Measurements from ENCODE around the gene FOXJ1.
"Not testable (repeated sequence)": the region's sequence is repeated elsewhere in the genome, so short reads cannot be mapped to it uniquely, and the experiment has no call there.

FOXJ1 gene, protein sequence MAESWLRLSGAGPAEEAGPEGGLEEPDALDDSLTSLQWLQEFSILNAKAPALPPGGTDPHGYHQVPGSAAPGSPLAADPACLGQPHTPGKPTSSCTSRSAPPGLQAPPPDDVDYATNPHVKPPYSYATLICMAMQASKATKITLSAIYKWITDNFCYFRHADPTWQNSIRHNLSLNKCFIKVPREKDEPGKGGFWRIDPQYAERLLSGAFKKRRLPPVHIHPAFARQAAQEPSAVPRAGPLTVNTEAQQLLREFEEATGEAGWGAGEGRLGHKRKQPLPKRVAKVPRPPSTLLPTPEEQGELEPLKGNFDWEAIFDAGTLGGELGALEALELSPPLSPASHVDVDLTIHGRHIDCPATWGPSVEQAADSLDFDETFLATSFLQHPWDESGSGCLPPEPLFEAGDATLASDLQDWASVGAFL

DNA sequence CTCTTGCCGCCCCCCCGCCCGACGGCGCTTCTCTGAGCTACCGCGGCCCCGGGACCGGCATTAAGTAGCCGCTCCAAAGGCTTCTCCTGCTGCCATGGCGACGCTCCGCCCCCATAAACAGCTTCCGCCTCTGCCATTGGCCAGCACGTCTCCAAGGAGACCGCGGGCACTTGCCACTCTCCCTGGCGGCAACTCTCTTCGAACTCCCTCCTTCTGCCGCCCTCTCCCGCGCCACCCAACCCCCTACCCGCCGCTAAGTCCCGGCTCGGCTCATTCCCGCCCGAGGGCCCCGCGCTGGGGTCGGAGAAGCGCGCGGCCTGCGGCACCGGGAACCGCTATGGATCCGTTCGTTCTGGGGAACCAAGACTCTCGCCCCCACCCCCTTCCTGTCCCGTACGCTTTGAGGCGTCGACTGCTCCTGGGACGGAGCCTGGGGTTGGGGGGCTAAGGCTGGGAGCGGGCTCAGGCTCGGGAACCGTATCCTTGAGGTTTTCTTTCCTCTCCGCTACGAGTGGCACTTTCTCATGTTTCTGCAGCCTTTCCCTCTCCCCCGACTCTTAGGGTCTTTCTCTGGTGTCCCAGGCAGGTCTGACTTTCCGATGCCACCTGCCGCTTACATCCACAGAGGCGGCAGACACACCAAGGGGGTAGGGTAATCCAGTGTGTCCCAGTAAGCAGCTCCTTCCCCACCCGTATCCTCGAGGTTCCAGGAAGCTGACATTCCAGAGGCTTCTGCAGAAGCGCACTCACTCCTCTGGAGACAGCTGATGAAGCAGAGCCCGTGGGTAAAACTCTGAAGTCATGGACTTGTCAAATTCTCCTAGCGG, at the start of gene FOXJ1:
Gene FOXJ1, minus strand, starts transcription at position 34 of the 827 bp plus-strand sequence. CDS start 850 bp downstream, outside the sequence.
- DNase-seq: peak; percentile 89

DNA sequence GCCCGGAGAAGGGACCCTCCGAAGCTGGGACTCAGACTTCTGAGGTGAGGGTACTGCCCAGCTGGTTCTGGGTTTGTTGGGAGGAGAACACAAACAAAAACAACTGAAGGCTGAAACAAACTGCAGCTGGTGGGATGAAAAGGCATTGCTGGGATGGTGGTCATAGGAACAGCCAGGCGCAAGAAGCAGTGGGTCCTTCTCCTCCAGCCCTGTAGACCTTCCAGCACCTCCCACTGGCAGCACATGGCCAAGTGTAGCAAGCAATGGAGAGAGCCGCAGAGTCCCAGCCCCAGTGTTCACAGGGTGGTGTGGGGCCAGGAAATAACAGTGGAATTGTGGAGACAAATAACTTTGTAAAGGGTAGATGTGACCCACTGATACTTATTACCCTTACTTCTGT, 48.7 kb upstream of the FOXJ1 start:
- DNase-seq: peak; percentile 24

DNA sequence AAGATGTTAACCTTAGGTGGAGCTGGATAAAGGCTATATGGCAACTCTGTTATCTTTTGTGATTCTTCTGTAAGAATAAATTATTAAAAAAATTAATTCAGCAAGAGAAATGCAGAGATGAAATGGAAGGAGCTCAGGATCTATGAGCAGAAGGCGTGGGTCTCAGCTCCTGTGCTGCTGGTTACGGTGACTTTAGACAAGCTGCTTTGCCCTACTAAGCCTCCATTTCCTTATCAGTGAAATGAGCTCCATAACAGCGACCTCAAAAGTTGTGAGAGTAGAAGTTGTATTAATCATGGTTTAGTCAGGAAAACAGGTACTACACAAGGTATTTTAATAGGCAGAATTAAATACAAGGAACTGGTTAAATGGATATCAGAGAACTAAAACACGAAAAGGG, 48.2 kb upstream of the FOXJ1 start:
- peak; percentile 24 for DNase-seq

DNA sequence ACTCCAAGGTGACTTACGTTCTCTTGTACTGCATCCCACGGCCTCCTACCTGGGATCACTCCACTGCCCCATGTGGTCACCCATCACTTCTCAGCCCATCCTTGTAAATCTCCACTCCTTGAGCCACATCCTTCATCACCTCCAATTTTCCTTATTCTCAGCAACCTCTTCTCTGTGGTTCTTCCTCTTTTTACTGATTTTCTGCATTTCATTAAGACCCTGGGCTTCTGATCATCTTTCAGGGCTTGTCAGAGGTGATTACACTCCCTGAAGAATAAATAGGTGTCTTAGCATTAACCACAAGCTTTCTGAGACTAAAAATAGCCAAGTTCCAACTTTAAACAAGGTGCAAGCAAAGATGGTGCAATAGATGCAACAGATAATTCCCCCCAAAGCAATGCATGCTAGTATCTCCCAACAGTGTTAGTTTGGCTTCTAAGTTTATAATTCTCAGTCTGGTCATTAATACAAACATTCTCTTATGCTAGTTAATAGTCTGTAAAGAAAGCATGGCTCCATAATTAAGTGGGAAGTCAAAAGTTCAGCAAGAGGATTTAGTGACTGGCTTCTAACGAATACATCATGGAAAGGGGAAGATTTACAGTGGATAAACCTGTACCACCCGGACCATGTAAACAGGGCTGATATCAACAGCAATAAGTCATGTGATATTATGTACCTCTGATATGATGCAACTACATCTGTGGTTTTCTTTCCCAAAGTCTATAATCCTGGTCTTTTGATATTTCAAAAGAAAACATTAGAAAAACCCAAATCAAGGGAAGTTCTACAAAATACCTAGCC, 47.4 kb upstream of the FOXJ1 start:
- peak; percentile 33 for DNase-seq

DNA sequence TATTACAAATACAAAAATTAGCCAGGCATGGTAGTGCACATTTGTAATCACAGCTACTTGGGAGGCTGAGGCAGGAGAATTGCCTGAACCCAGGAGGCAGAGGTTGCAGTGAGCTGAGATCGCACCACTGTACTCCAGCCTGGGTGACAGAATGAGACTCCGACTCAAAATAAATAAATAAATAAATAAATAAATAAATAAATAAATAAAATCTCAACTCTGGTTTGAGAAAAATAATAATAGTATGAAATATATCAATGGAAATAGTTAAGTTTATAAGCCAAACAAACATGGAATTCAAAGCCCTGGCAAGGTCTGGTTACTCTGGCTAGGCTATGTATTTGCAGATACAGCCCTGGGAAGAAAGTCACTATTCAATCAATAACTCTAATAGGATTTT, 45.7 kb upstream of the FOXJ1 start:
- not testable (repeated sequence) for DNase-seq

DNA sequence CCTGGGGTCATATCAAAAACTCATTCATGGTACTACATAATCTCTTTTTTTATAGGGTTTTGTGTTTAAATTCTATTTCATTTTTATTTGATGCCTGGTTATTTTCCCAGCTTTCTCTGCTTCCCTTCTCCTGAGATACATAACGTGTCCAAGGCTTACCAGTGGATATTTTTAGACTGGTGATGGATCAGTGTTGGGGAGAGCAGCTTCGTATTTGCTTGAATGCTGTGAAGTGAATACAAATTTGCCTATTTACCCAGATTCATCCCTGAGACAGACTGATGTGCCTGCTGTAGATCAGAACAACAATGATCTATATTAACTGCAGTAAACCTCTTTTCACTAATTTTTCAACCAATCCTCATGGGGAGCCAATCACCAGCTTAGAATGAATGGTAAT, 43.2 kb upstream of the FOXJ1 start:
- no peak for DNase-seq

DNA sequence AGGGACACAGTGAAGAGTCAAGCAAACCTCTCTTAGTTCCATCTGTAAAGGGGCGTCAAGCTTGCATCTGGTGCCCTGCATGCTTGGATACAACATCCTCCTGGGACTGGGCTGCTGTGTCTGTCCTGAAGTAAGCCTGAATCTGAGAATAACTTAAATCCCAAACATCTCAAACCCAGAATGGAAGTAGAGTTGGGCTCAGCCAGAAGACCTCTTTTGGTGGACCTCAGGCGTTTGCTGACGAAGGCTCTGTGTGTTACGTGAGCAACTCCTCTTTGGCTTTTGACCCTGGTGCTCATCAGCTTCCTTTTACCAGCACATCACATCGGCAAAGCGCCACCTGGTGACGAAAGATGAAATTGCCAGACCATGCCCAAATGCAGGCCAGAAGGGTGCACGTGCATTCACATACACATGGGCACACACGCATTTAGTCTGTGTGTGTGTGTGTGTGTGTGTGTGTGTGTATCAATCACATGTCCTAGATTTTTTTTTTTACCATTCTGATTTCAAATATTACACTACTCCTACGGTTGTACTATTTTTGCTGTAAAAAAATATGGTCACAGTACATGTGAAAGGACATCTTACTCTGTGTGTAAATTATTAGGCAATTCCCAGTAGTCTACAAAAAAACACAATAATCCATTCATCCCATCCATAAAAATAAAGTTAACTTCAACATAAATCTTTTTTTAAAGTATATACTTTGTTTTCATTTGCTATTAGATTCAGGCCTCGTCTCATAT, 41.1 kb upstream of the FOXJ1 start:
- peak; percentile 96 for DNase-seq

DNA sequence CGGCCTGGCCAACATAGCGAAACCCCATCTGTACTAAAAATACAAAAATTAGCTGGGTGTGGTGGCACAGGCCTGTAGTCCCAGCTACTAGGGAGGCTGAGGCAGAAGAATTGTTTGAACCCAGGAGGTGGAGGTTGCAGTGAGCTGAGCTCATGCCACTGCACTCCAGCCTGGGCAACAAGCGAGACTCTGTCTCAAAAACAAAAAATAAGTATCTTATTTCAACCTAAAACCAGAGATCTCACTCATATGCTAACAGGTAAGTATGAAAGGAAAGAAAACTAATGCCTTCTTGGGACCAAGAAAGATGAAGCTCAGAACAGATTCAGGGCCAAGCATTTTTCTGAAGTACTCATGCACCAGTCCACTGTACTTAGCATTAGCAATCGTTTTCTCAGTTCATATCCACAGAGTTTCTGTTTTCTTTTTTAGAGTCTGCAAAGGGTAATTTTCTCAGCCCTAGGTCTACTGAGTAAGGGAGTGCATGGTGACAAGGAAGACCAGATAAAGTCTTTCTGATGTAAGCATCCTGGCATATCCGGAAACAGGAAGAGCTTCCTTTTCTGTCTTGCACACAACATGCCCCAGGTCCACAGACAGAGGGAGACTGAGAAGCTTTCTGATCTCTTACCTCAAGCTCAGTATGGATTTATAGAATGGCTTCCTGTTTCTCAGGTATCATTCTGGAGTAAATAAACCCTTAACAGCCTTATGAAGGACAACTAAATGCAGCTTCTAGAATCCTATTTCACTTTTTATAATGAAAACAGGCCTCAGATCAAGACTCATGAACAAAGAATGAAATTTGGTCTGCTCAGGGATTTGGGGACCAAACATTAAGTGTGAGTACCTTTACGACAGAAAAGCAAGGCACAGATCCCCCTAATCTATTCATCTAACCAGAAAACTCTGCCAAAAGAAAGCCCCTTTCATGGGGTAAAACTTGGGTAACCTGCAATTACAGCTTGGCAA, 38.7 kb upstream of the FOXJ1 start:
- peak; percentile 77 for DNase-seq

DNA sequence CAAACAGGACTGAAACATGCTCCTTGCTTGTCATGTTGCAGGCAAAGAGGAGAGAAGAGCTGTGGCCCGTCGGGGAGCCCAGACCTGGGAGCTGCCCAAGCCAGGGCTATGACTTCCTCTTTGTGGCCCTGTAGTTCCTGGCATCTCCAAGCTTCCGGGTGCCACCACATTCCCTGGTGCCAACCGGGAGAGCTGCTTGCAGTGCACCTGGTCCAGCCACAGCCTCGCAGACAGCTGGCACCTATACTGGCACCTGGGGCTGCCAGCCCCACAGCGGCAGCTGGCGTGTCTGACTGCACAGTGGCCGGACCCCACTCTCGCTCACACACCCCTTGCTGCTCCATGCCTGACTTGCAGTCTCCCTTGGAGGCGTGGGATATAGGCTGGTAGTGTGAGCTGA, 37.1 kb upstream of the FOXJ1 start:
- no peak for DNase-seq

DNA sequence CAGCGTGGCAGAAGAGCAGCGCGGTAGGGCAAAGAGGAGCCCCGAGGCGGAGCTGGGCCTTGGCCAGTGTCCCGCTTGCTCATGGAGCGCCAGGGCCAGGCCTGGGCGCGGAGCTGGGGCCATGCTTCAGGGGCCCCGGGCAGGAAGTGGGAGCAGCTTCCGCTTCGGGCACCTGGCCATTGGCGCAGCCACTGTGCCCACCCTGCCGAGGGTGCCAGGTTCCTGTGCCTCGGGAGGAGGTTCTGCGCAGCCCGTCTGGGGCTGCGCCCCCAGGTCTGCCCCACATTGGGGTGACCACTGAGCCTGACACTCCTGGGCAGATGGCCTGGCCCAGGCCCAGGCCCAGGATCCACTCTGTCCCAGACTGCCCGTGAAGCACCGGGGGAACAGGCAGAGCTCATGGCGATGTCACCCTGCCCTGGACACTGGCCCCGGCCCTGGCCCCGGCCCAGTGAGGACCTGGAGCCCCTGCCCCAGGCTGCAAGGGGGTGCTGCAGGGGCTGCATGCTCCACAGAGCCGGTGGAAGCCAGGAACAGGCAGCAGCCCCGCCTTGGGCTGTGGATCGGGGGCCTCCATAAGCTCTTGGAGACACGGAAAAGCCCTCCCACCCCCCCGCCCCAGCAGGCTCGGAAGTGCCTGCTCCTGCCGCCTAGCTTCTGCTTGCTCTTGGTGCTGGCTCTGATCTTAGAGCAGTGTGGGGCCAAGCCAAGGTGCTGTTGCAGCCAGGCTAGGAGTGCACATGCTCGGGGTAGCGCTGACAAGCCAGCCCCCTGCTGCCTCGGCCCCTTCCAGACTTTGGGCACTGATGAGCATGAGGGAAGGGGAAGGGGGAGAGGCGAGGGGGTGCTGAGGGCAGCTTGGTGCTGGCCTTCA, 35.9 kb upstream of the FOXJ1 start:
- no peak for DNase-seq

DNA sequence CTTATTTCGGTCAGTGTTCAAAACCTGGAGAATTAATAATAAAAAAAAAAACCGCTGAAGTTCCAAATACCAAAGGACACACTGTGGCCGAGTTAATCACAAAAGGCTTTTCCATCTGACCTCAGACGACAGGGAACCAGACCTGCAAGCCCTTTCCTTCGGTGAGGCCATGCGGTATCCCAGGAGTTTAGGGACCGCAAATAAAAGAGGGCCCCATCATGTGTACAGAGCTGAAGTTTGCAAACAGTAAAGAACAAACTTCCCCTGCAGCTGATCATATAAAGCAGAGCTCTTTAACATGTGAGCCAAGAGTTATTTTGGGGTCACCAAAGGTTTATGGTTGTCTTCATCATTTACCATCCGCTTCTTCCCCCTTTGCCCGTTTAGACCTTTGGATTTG, 33.0 kb upstream of the FOXJ1 start:
- no peak for DNase-seq

DNA sequence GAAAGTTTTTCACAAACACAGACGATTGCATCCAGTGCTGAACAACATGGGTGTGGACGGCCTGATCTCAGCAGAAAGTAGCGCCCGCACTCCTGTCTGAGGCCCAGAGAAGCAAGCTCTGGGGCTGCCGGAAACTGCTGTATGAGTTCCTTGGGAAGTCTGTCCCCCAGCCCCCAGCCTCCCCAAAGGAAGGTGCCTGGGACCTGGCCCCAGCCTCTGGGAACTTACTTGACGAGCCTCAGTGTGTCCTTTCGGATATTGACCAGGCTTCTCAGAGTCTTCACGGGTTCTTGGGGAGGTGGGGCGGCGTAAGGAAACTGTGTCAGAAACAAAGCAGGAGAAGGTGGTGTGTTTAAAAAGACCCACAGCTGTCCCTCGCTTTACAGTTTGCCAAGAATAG, 32.4 kb upstream of the FOXJ1 start:
- no peak for DNase-seq

DNA sequence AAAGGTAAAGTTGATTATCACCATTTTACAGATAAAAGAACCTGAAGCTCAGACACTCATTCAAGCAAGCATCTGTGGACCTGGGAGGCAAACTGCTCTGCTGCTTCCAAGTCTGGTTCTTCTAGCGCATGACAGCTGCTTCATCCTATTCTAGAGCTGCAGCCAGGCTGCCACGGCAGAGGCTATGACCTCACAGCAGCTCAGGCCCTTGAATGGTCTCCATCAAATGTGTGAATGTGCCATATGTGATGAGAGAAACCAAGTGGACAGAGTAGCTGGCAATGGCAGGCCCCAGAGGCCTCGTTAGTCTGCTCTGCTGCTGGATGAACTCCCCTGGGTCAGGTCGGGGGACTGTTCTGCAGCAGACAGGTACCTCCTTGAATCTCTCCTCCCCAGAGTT, 30.7 kb upstream of the FOXJ1 start:
- no peak for DNase-seq

DNA sequence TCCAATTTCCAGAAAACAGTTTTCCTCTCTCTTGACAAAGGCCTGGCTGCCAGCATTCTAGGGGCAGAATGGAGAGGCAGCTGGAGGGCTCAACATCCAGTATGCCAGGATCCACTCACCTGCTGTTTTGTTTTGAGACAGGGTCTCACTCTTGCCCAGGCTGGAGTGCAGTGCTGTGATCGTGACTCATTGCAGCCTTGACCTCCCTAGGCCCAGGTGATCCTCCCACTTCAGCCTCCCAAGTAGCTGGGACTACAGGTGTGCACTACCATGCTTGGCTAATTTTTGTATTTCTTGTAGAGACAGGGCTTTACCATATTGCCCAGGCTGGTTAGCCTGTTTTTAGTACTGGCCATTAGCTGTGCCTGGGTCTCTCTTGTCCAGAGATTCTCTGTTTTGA, 29.1 kb upstream of the FOXJ1 start:
- DNase-seq: no peak

DNA sequence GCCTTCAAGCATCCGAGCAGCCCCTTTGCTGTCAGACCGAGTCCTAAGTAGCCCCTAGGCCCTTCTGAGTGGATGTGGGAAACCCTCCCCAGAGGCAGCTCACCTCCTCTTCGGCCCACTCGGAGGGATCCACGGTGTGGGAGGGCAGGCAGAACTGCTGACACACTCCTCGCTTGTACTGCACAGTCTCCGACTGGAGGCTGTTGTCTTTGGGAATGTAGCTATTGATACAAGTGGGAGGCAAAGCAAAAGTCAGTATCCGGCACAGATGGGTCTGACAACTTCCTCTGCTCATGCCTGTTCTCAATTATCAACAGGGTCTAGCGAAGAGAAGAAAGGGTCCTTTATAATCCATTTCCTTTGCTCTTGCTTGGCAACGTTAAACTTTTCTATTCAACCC, 25.9 kb upstream of the FOXJ1 start:
- DNase-seq: no peak

DNA sequence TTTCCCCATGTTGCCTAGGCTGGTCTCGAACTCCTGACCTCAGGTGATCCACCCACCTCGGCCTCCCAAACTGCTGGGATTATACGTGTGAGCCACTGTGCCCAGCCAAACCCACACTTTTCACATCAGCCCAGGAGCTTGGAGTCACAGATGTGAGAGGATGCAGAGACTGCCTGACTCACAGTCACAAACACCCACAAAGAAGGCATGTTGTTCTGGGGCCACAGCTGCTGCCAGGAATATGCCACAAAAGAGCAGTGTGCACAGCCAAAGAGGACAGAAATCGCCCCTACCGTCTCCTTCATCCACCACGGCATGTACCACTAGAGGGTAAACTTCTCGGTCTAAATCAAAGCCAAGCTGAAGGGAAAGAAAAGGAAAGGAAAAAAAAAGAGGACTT, 25.1 kb upstream of the FOXJ1 start:
- DNase-seq: no peak

DNA sequence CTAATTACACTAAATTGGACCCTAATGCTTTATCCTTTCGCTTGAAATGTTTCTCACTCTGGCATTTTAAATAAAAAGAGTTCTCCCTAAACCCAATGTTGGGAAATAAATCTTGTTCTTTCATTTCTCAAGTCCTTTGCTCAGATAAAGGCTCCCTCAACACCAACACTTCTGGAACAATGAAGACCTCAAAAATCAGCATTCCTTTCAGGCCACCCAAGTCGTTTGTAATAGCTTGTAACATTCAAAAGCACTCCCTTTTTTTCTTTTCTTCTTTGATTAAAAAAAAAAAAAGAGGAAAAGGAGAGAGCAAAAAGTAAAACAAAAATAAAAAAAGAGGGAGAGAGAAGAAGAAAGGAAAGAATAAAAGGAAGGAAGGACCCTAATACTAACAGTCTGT, 23.3 kb upstream of the FOXJ1 start:
- DNase-seq: no peak

DNA sequence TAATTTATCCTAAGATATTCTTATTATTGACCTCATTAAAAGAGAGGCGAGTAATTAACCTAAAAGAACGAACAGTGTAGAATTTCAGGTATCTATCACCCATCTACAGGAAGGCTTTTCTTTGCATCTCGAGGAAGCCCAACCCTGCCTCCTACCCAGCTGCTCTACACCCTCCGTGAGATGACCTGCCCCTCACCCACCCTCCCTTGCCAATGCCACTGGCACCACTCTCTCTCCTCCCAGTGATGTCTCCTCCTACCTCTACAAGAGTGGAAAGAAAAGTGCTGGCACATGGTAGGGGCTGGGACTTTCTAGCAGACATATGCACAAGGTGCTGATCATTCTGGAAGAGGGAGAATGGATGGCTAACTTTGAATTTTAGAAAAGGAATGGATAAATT, 22.9 kb upstream of the FOXJ1 start:
- DNase-seq: no peak

DNA sequence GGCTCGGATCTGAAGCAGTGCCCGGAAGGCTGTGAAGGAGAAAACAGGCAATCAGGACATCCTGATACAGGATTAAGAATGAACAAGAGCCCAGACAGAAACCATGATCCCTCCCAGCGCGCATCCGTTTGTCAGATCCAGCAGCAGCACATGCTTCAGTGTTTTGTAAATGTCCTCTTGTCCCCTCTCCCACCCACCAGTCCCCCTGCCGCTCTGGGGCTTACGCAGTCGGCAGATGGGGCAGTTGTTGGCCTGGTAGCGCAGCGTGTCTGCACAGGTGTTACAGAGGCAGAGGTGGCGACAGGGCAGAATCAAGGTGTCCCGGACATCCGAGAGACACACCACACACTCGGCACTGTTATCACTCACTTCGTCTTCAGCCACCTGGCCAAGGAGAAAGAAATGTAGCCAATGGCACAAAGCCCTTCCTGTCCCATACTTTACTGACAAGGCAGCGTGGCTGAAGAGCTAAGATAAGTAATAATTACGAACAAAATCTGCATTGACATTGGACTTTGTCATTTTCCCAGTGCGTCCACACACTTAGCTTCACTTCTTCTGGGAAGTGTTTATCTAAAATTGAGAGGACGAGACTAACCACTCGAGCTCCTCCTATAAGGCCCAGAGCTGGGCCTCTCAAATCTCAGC, 20.7 kb upstream of the FOXJ1 start:
- DNase-seq: no peak
